ENCODE data around the gene PDS5A.

PDS5A gene

GRCh38 chr4:39900966-39901365 is 76.7 kb downstream of the PDS5A start:
- Histone ChIP-seq H3K9me3 (replicated peaks; ENCODE audit: insufficient read depth, low read length) (no peaks in the 10 kb centered on the region), H3K36me3 (replicated peaks; ENCODE audit: insufficient read depth, low read length) (peaks cover 3% of the 10 kb centered on the region; the same call in 1 of the 2 replicates), H3K79me2 (ENCODE audit: low read length) (no peaks in the 10 kb centered on the region), H3K27ac (ENCODE audit: low read length) (no peak overlapping the region), H4K20me1 (ENCODE audit: insufficient read depth, low read length) (no peaks in the 10 kb centered on the region), H3K27me3 (replicated peaks; ENCODE audit: insufficient read depth, low read length) (no peaks in the 10 kb centered on the region), H3K9ac (ENCODE audit: low read length) (no peak overlapping the region), H3K4me3 (ENCODE audit: low read length) (no peak overlapping the region), H3F3A (ENCODE audit: insufficient read depth, low read length) (no peaks in the 10 kb centered on the region), H3K4me2 (ENCODE audit: low read depth, low read length) (no peak overlapping the region), H3K9me2 (replicated peaks; ENCODE audit: insufficient read depth, low read length) (no peaks in the 10 kb centered on the region), H2AFZ (ENCODE audit: low read length) (no peak overlapping the region), H3K4me1 (ENCODE audit: low read length) (no peaks in the 10 kb centered on the region)
- TF ChIP-seq CTCF (IDR thresholded peaks at IDR 0.05; ENCODE audit: low read length): no peak
- TF ChIP-seq EZH2phosphoT487 (IDR thresholded peaks at IDR 0.05; ENCODE audit: low read length): no peak
- TF ChIP-seq EZH2 (optimal IDR thresholded peaks at IDR 0.05; ENCODE audit: low read depth, low read length): no peak
- DNase-seq: no peak

GRCh38 chr4:39899291-39899690 is 78.4 kb downstream of the PDS5A start:
- H3K36me3 ChIP-seq (replicated peaks; ENCODE audit: insufficient read depth, low read length): peaks cover 3% of the 10 kb centered on the region; the same call in 1 of the 2 replicates
- TF ChIP-seq CTCF (IDR thresholded peaks at IDR 0.05; ENCODE audit: low read length): no peak
- TF ChIP-seq EZH2phosphoT487 (IDR thresholded peaks at IDR 0.05; ENCODE audit: low read length): no peak
- no peak for TF ChIP-seq EZH2 (optimal IDR thresholded peaks at IDR 0.05; ENCODE audit: low read depth, low read length)

GRCh38 chr4:39898015-39898414 is 79.7 kb downstream of the PDS5A start:
- Histone ChIP-seq H3F3A (ENCODE audit: insufficient read depth, low read length) (no peaks in the 10 kb centered on the region), H3K9ac (ENCODE audit: low read length) (no peak overlapping the region), H3K4me2 (ENCODE audit: low read depth, low read length) (no peak overlapping the region), H3K27me3 (replicated peaks; ENCODE audit: insufficient read depth, low read length) (no peaks in the 10 kb centered on the region), H3K9me3 (replicated peaks; ENCODE audit: insufficient read depth, low read length) (no peaks in the 10 kb centered on the region), H3K79me2 (ENCODE audit: low read length) (no peaks in the 10 kb centered on the region), H3K4me3 (ENCODE audit: low read length) (no peak overlapping the region), H2AFZ (ENCODE audit: low read length) (no peak overlapping the region), H3K4me1 (ENCODE audit: low read length) (no peaks in the 10 kb centered on the region), H3K36me3 (replicated peaks; ENCODE audit: insufficient read depth, low read length) (peaks cover 3% of the 10 kb centered on the region; the same call in 1 of the 2 replicates), H3K9me2 (replicated peaks; ENCODE audit: insufficient read depth, low read length) (no peaks in the 10 kb centered on the region), H4K20me1 (ENCODE audit: insufficient read depth, low read length) (no peaks in the 10 kb centered on the region), H3K27ac (ENCODE audit: low read length) (no peak overlapping the region)
- no peak for DNase-seq
- no peak for TF ChIP-seq EZH2phosphoT487 (IDR thresholded peaks at IDR 0.05; ENCODE audit: low read length)
- no peak for TF ChIP-seq CTCF (IDR thresholded peaks at IDR 0.05; ENCODE audit: low read length)
- TF ChIP-seq EZH2 (optimal IDR thresholded peaks at IDR 0.05; ENCODE audit: low read depth, low read length): no peak

More at GRCh38 chr4:39899291-39899690, 78.4 kb downstream of the PDS5A start:
- Histone ChIP-seq H3K27me3 (replicated peaks; ENCODE audit: insufficient read depth, low read length) (no peaks in the 10 kb centered on the region), H3K9me3 (replicated peaks; ENCODE audit: insufficient read depth, low read length) (no peaks in the 10 kb centered on the region), H3K27ac (ENCODE audit: low read length) (no peak overlapping the region), H3K79me2 (ENCODE audit: low read length) (no peaks in the 10 kb centered on the region), H3K9ac (ENCODE audit: low read length) (no peak overlapping the region), H3F3A (ENCODE audit: insufficient read depth, low read length) (no peaks in the 10 kb centered on the region), H3K4me2 (ENCODE audit: low read depth, low read length) (no peak overlapping the region), H3K4me3 (ENCODE audit: low read length) (no peak overlapping the region), H3K4me1 (ENCODE audit: low read length) (no peaks in the 10 kb centered on the region), H3K9me2 (replicated peaks; ENCODE audit: insufficient read depth, low read length) (no peaks in the 10 kb centered on the region), H4K20me1 (ENCODE audit: insufficient read depth, low read length) (no peaks in the 10 kb centered on the region), H2AFZ (ENCODE audit: low read length) (no peak overlapping the region)
- DNase-seq: no peak

Measured in MM.1S (cell line).